Testis (tissue), 2 donors: ENCODE measurements around the gene PBX4.

Experiments
- CTCF ChIP-seq, 3 experiments: fragments of 450-650 bp in 2 of 3; fragments of 200-600 bp in 1 of 3; sonication (generic) in 1 of 3; IDR thresholded peaks; one replicate each; pipeline ENCODE4 v1.5.1; 2016 to 2019; ENCODE audit warnings: antibody characterized with exemption in 3 of 3, mild to moderate bottlenecking in 2 of 3, moderate library complexity in 1 of 3
- POLR2A ChIP-seq: fragments of 450-650 bp; IDR thresholded peaks from one replicate; pipeline ENCODE4 v1.6.1; 2017; ENCODE audit warnings: antibody characterized with exemption, mild to moderate bottlenecking, moderate library complexity

- TF ChIP-seq CTCF (IDR thresholded peaks at IDR 0.05) = no peak
- no peak for TF ChIP-seq POLR2A
Observed at GRCh38 chr19:19637186-19637522, 18.7 kb upstream of the PBX4 start.
